Fibroblast of villous mesenchyme (primary cell): Measurements from ENCODE around the gene HOTAIR. TPM values are rescaled to one million over a fixed set of nuclear protein-coding genes. Genes with fewer than 3 reads are reported as not detected.

Experiments used
- DNase-seq: peaks from one replicate; pipeline ENCODE4 v3.0.0-alpha.2; 2010; ENCODE audit warnings: low read depth
- H3K4me3 ChIP-seq: 2 replicates; pipeline ENCODE4 v1.5.1; 2011; ENCODE audit warnings: low read depth, mild to moderate bottlenecking, low read length
- total RNA-seq: library from RNA; depleted of rRNA; stranded (reverse); fragments of >200 nt; gene quantifications from 2 replicates; pipeline ENCODE4 v1.2.3, GENCODE V29; 2012
- TF ChIP-seq, protein P1 (sequence below): IDR thresholded peaks from 2 replicates; pipeline ENCODE4 v1.5.1; 2012; ENCODE audit warnings: low read depth, mild to moderate bottlenecking, low read length; ENCODE audit not compliant: insufficient read depth

The HOTAIR gene
- total RNA-seq, 1 donor, result 0.86 TPM

DNA sequence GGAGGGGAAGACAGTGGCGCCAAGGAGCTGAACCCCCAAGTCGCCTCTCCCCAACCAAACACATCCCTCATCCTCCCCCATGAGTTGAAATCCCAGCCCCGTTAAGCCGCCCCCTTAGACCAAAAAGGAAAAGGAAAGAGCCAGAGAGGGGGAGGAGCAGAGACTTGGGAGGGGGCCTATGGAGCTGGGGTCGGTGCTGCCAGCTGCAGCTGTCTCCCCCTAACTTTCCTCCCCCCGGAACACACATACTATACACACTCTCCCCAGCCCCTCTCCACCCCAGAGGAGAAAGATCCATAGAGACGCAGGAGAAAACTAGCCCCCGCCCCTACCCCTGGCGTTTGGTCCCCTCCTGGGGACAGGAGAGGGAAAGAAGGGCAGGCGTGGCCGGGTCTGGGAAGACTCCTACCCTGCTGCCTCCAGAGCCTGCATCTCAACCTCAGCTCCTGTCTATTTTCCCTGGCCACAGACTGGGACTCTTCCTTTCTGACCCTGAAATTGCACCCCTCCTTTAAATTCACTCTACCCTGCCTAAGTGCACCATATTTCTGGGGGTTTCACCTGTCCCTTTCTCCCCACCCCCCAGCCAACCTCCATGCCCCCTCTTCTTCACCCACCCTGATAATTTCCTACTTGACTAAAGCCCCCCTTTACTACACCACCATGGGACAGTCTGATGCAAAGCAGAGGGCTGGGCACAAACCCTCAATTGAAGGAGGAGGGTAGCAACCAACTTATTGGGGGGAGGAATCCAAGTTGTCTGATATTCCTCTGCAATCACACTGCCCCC, 23.6 kb upstream of the HOTAIR start:
- no peak for DNase-seq
- H3K4me3 ChIP-seq, result peak overlapping the region; percentile 83

DNA sequence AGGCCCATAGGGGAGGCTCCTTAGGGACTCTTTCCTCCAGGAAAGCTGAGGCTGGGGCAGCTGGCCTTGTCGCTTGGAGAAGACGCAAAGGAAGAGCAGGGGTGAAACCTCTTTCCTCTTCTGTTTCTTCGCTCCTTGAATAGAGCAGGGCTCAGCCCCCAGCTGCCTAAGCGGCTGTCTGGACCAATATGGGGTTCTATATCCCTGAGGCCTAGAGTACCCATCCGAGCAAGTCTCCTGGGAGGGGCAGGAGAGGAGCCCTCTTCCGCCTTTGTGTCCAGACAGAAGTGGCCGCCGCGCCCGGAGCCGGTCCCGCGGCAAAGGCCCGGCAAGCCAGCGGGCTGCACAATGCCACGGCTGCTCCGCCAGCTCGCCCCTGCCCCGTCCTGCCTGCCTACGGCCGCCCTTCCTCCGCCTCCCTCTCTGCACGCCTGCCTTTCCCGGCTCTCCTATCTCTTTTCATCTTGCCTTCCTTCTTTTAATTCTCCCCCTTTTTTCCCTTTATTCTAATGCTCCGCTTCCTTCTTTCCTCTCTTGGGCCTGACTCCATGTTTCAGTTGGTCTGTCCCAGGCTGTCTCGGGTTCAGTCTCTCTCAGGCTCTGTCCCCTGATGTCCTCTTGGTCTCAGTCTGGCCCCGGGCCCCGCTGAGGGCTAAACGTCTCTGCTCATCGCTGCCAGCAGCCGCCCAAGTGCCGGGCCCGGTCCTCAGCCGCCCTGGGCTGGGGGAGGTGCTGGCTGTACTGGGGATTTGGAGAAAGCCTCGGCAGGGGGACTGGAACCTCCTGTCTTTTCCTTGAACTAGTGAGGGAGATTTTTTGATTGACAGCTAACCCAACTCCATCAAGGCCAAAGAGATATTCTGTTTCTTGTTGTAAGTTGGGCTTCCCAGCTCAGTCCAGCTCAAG, 22.7 kb upstream of the HOTAIR start:
- peak overlapping the region; percentile 30 for H3K4me3 ChIP-seq
- TF ChIP-seq, protein P1, sequence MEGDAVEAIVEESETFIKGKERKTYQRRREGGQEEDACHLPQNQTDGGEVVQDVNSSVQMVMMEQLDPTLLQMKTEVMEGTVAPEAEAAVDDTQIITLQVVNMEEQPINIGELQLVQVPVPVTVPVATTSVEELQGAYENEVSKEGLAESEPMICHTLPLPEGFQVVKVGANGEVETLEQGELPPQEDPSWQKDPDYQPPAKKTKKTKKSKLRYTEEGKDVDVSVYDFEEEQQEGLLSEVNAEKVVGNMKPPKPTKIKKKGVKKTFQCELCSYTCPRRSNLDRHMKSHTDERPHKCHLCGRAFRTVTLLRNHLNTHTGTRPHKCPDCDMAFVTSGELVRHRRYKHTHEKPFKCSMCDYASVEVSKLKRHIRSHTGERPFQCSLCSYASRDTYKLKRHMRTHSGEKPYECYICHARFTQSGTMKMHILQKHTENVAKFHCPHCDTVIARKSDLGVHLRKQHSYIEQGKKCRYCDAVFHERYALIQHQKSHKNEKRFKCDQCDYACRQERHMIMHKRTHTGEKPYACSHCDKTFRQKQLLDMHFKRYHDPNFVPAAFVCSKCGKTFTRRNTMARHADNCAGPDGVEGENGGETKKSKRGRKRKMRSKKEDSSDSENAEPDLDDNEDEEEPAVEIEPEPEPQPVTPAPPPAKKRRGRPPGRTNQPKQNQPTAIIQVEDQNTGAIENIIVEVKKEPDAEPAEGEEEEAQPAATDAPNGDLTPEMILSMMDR, result no peak
- no peak for DNase-seq

More for the DNA sequence above, 23.6 kb upstream of the HOTAIR start:
- TF ChIP-seq, protein P1, result no peak

DNA sequence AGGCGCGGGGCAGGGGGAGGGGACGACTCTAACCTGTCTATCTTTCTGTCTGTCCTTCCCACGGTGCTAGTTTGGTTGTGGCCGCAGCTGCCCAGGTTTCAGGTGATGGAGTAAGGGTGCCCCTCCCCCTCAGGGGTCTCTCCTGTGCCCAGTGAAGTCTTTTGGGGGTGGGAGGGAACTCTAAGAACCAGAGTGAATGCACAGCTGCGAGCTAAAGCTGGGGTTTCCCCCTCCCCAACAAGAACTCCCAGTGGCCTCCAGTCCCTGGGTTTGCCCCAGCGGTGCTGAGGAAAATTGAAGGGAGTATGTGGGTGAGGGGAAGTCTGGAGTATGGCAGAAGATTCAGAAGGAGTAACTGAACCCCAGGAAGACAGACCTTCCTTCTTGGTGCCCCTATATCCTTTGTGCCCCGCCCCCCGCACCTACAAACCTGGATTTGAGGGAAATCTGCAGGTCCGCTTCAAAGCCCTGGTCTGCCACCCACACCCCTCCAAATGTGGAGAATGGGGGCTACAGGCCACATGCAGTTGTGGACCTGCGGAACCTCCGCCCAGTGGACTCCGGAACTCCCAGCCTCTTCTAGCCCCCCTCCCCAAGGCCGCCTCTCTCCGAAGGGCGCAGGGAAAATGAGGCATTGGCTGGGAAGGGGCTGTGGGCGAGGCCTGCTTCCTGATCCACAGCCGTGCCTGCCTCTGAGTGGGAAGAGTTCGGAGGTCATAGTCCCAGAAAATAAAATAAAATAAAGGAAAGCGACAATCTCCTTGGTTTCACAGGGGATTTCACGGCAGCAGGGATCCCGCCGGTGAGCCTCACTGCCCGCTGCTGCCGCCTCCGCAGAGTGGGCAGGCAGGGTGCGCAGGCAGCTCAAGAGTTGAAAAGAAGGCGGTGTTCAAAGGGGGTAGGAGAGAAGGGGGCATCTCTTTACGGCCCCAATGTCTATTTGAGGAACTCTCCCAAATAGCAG, 21.8 kb upstream of the HOTAIR start:
- H3K4me3 ChIP-seq, result peak overlapping the region; percentile 60
- DNase-seq, result no peak
- TF ChIP-seq, protein P1, result no peak

DNA sequence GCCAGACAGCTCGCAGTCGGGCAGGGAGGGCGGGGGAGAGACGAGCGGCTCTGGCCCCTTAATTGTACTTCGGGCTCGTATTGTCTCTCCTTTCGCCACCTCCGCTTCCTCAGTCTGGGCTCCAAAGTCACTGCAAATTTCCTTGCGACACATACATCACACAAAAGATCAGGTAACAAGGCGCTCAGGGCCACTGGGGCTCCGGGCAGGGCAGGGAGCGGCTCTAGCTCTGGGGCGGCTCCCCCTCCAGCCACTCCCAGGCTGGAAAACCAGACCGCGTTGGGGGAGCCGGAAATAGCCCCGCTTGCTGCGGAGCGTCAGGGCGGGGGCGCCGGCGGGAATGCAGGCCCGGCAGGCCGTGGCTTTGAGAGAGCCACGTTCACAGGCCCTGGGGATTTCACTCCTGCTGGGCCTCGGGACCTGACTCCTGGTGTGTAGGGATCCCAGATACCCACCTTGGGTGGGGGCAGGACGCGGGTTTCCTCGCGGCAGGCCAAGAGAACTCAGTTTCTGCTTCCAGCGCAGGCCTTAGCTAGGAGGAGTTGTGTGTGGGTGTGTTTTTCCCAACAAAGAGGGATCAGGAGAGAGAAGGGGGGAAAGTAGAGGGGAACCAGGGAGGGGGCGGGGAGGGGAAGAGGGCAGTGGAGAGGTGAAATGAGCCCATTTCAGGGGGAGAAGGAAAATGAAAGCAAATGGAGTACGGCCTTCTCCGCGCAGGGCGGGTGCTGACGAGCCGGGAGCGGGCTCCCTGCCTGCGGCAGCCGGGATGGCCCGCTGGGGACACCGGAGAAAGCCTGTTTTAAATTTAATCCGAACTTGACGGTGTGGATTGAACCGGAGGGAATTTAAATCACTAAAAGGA, 20.9 kb upstream of the HOTAIR start:
- TF ChIP-seq, protein P1, result no peak
- H3K4me3 ChIP-seq, result peak overlapping the region; percentile 60
- DNase-seq, result peak; percentile 79

DNA sequence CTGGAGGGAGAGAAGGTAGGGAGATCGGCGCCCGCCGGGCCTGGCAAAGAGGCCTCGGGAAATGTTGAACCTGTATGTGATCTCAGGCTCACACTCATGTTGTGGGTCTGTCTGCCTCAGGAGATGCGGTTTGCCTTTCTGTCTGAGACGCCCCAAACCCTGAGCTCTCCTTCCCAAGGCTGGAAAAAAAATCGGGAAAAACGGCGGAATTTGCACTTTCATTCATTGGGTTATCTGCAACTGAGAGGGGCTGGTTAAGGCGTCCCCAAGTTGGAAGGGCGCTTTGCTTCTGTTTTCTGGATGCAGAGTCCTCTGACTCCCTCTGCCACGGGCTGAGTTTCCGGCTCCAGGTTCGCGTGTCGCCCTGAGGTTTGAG, 20.2 kb upstream of the HOTAIR start:
- TF ChIP-seq, protein P1, result no peak
- H3K4me3 ChIP-seq, result peak overlapping the region; percentile 60
- DNase-seq, result no peak
